ENCODE results near the gene RMP24. TPM values are rescaled to one million over a fixed set of nuclear protein-coding genes. Genes with fewer than 3 reads are reported as not detected.
"Not testable (repeated sequence)": the region's sequence is repeated elsewhere in the genome, so short reads cannot be mapped to it uniquely, and the experiment has no call there.

The RMP24 gene

GRCh38 chr18:36020174-36020711, 47.8 kb downstream of the RMP24 start:
- Histone ChIP-seq H3K4me1 (peaks cover 3% of the 10 kb centered on the region in 2 donors), H3K27ac (no peak overlapping the region), H3K4me3 (no peak overlapping the region), H3K27me3 (no peaks in the 10 kb centered on the region), H3K9me3 (no peaks in the 10 kb centered on the region), H3K36me3 (peaks cover 0 to 5% of the 10 kb centered on the region in 2 donors)
- in situ Hi-C loops (cut with MboI; ENCODE audit: low sequenced_read_pairs in 4 of 4): loop anchor here in 3 of 4 donors (5.0 to 10.0 kb wide), 3 partner anchors 262 to 272 kb away; no protein-coding TSS in a partner anchor
- intact Hi-C loops (cut with DNase I; ENCODE audit: low total_unique reads): no loop called here
- DNase-seq (no peak), ATAC-seq (no peak)
- no peak for TF ChIP-seq POLR2A (IDR thresholded peaks at IDR 0.05)
- TF ChIP-seq, protein P1, sequence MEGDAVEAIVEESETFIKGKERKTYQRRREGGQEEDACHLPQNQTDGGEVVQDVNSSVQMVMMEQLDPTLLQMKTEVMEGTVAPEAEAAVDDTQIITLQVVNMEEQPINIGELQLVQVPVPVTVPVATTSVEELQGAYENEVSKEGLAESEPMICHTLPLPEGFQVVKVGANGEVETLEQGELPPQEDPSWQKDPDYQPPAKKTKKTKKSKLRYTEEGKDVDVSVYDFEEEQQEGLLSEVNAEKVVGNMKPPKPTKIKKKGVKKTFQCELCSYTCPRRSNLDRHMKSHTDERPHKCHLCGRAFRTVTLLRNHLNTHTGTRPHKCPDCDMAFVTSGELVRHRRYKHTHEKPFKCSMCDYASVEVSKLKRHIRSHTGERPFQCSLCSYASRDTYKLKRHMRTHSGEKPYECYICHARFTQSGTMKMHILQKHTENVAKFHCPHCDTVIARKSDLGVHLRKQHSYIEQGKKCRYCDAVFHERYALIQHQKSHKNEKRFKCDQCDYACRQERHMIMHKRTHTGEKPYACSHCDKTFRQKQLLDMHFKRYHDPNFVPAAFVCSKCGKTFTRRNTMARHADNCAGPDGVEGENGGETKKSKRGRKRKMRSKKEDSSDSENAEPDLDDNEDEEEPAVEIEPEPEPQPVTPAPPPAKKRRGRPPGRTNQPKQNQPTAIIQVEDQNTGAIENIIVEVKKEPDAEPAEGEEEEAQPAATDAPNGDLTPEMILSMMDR (IDR thresholded peaks at IDR 0.05 in 4 of 5, conservative IDR thresholded peaks at IDR 0.05 in 1 of 5): no peak

DNA sequence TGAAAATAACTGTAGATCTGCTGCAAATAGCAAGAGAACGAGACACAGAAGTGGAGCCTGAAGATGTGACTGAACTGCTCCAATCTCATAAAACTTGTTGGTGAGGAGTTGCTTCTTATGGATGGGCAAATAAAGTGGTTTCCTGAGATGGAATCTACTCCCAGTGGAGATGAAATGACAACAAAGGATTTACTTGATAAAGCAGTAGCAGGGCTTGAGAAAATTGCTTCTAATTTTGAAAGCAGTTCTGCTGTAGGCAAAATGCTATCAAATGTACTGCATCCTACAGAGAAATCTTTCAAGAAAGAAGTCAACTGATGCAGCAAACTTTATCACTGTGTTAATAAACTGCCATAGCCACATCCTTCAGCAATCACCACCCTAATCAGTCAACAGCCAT, 50.9 kb downstream of the RMP24 start:
- intact Hi-C loops (cut with DNase I; ENCODE audit: low total_unique reads) (no loop called here), in situ Hi-C loops (cut with MboI; ENCODE audit: low sequenced_read_pairs in 4 of 4) (loop anchor here in 3 of 4 donors (5.0 to 10.0 kb wide), 3 partner anchors 259 to 269 kb away; no protein-coding TSS in a partner anchor)
- H3K27me3 ChIP-seq: no peaks in the 10 kb centered on the region
- H3K27ac ChIP-seq: no peak overlapping the region
- no peaks in the 10 kb centered on the region for H3K4me1 ChIP-seq
- no peaks in the 10 kb centered on the region for H3K9me3 ChIP-seq
- no peak overlapping the region for H3K4me3 ChIP-seq
- peaks cover 0 to 24% of the 10 kb centered on the region in 2 donors for H3K36me3 ChIP-seq
- ATAC-seq: no peak
- TF ChIP-seq, protein P1 (IDR thresholded peaks at IDR 0.05 in 4 of 5, conservative IDR thresholded peaks at IDR 0.05 in 1 of 5): no peak
- TF ChIP-seq POLR2A (IDR thresholded peaks at IDR 0.05): no peak
- no peak for DNase-seq

- H3K27me3 ChIP-seq; H3K27ac ChIP-seq; DNase-seq; ATAC-seq; H3K4me3 ChIP-seq; intact Hi-C loops (cut with DNase I; ENCODE audit: low total_unique reads); H3K9me3 ChIP-seq; H3K4me1 ChIP-seq: not testable (repeated sequence)
- in situ Hi-C loops (cut with MboI; ENCODE audit: low sequenced_read_pairs in 4 of 4): loop anchor here in 3 of 4 donors (5.0 to 10.0 kb wide), 3 partner anchors 258 to 268 kb away; no protein-coding TSS in a partner anchor
- peaks cover 6 to 25% of the 10 kb centered on the region in 2 donors for H3K36me3 ChIP-seq
Observed at GRCh38 chr18:36024241-36024640, 51.8 kb downstream of the RMP24 start.

DNA sequence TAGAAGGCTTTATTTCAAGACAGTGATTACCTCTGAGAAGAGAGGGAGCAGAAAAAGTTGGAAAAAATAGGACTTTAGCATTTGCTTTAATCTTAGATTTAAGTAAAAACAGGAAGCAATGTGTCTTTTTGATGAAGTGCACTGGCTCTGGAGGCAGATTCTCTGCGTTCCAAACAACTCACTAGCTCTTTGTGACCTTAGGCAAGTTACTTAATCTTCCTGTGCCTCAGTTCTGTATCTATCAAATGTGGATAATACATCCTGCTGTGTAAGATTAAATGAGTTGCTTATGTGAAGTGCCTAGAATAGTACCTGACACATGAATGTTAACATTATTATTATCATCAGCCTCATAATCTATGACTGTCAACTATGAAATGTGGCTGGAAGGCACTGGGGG, 52.5 kb downstream of the RMP24 start:
- Histone ChIP-seq H3K4me1 (no peaks in the 10 kb centered on the region), H3K27me3 (no peaks in the 10 kb centered on the region), H3K36me3 (peaks cover 6 to 30% of the 10 kb centered on the region in 2 donors), H3K27ac (no peak overlapping the region), H3K9me3 (no peaks in the 10 kb centered on the region), H3K4me3 (no peak overlapping the region)
- DNase-seq: no peak
- intact Hi-C loops (cut with DNase I; ENCODE audit: low total_unique reads): no loop called here
- ATAC-seq: no peak
- TF ChIP-seq, protein P1 (IDR thresholded peaks at IDR 0.05 in 4 of 5, conservative IDR thresholded peaks at IDR 0.05 in 1 of 5): no peak
- TF ChIP-seq POLR2A (IDR thresholded peaks at IDR 0.05): no peak
- in situ Hi-C loops (cut with MboI; ENCODE audit: low sequenced_read_pairs in 4 of 4): loop anchor here in 1 of 4 donors (10.0 kb wide), 1 partner anchor 260 kb away; no protein-coding TSS in a partner anchor

- DNase-seq (no peak), ATAC-seq (no peak)
- in situ Hi-C loops (cut with MboI; ENCODE audit: low sequenced_read_pairs in 4 of 4): loop anchor here in 1 of 4 donors (10.0 kb wide), 1 partner anchor 256 kb away; no protein-coding TSS in a partner anchor
- H3K4me1 ChIP-seq: no peaks in the 10 kb centered on the region
- no peak overlapping the region for H3K4me3 ChIP-seq
- H3K27me3 ChIP-seq: no peaks in the 10 kb centered on the region
- TF ChIP-seq, protein P1 (IDR thresholded peaks at IDR 0.05 in 4 of 5, conservative IDR thresholded peaks at IDR 0.05 in 1 of 5): no peak
- TF ChIP-seq POLR2A (IDR thresholded peaks at IDR 0.05): no peak
- no peak overlapping the region for H3K27ac ChIP-seq
- intact Hi-C loops (cut with DNase I; ENCODE audit: low total_unique reads): no loop called here
- H3K36me3 ChIP-seq: peaks cover 6 to 39% of the 10 kb centered on the region in 2 donors
- no peaks in the 10 kb centered on the region for H3K9me3 ChIP-seq
Observed at GRCh38 chr18:36028859-36029258, 56.4 kb downstream of the RMP24 start.

Small RNAs within 50 kb of the gene (microRNA-seq; reads per million reads assigned to microRNA genes)
- 0 reads per million in 2 donors for gene MIR3929 (ENCODE audit: borderline replicate concordance in 2 of 2)

Other genes starting within 250 kb of the RMP24 start
- 10 to 100 TPM; 59.6 to 63.8 (median 61.8) TPM for gene RPRD1A, start 94.9 kb downstream of the RMP24 start, total RNA-seq
- gene SLC39A6, start 156.7 kb downstream of the RMP24 start, total RNA-seq: 10 to 100 TPM; 16.7 to 24.7 (median 18.3) TPM
- gene ELP2, start 157.2 kb downstream of the RMP24 start, total RNA-seq: 10 to 100 TPM; 23.7 to 51.0 (median 42.8) TPM
- gene MOCOS, start 214.8 kb downstream of the RMP24 start, total RNA-seq: 1 to 10 TPM in 1 of 4 donors, under 1 TPM in 3; 0.46 to 2.8 (median 0.73) TPM

All from gastrocnemius medialis (tissue), 4 donors.